Kidney epithelial cell (primary cell): ENCODE data around the gene FHOD1. TPM values are rescaled to one million over a fixed set of nuclear protein-coding genes. Genes with fewer than 3 reads are reported as not detected.

Source experiments
- DNase-seq: peaks from one replicate; pipeline ENCODE4 v3.0.0-alpha.2; 2010; ENCODE audit warnings: low read depth
- H3K27me3 ChIP-seq: 2 replicates; pipeline ENCODE4 v1.6.0; 2011; ENCODE audit warnings: low read length; ENCODE audit not compliant: control insufficient read depth, insufficient read depth
- H3K36me3 ChIP-seq: 2 replicates; pipeline ENCODE4 v1.5.1; 2011; ENCODE audit warnings: low read length; ENCODE audit not compliant: control insufficient read depth, insufficient read depth
- H3K4me3 ChIP-seq: 2 replicates; pipeline ENCODE4 v1.5.1; 2011; ENCODE audit warnings: low read depth, mild to moderate bottlenecking, control low read depth, low read length
- total RNA-seq: library from RNA; depleted of rRNA; stranded (reverse); fragments of >200 nt; gene quantifications from 2 replicates; pipeline ENCODE4 v1.2.3, GENCODE V29; 2015
- TF ChIP-seq, protein P1 (sequence below): IDR thresholded peaks from 2 replicates; pipeline ENCODE4 v1.5.1; 2011; ENCODE audit warnings: mild to moderate bottlenecking, moderate library complexity, low read length, control low read depth, inconsistent platforms; ENCODE audit not compliant: insufficient read depth, poor library complexity, severe bottlenecking

Gene FHOD1
- total RNA-seq, 1 donor from 2014 or later: 3.8 TPM

DNA sequence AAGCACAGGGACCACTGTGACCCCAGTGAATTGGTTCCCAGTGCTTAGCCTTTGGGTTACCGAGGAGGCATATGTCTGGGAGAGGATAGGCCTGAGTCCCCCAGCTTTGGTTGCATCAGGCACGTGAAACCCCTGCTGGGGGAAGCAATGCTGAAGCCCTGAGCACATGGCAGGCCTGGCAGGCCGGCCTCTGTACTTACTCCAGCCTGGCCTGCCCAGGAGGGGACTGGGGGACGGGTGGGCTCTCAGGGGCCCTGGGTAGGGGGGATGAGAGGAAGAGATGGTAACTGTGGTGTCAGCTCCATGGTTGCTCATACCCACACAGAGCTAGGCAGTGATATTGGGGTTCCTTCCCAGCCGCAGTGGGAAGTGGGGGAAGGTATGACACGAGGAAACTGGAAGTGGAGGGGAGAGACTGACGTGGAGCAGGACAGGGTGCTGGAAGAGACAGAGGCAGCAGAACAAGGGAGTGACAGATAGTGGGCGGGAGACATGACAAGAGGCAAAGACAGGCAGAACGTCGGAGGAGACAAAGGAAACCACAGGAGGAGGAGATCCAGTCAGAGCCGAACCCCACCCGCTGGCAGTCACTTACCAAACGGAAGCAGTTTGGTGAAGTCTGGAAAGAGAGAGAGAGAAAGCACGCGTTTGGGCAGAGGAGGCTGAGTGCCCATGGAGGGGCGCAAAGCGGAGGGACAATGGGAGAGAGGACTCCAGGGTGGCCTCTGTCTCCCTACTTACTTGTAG lies 11.3 kb downstream of the FHOD1 start:
- TF ChIP-seq, protein P1, sequence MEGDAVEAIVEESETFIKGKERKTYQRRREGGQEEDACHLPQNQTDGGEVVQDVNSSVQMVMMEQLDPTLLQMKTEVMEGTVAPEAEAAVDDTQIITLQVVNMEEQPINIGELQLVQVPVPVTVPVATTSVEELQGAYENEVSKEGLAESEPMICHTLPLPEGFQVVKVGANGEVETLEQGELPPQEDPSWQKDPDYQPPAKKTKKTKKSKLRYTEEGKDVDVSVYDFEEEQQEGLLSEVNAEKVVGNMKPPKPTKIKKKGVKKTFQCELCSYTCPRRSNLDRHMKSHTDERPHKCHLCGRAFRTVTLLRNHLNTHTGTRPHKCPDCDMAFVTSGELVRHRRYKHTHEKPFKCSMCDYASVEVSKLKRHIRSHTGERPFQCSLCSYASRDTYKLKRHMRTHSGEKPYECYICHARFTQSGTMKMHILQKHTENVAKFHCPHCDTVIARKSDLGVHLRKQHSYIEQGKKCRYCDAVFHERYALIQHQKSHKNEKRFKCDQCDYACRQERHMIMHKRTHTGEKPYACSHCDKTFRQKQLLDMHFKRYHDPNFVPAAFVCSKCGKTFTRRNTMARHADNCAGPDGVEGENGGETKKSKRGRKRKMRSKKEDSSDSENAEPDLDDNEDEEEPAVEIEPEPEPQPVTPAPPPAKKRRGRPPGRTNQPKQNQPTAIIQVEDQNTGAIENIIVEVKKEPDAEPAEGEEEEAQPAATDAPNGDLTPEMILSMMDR: no peak
- Histone ChIP-seq H3K27me3 (no peaks in the 10 kb centered on the region), H3K4me3 (no peak overlapping the region), H3K36me3 (peaks cover 7% of the 10 kb centered on the region)
- DNase-seq: no peak

DNA sequence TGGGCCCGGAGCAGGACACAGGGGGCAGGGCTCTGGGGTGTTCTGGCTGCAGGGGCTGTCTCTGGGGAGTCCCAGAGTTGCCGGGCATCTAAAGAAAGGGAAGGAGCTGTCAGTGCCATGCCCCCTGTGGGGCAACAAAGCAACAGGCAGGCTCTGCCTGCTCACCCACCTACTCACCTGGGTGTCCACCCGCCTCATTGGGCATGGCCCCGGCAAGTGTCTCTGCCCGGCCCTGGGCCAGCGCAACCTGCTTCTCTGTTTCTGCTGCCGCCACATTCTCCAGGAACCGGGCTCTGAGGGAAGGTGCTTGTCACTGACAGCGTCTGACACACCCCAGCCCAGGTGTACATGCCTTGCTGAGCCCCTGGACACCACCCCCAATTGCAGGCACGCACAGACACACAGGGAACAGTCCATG lies 13.1 kb downstream of the FHOD1 start:
- Histone ChIP-seq H3K27me3 (no peaks in the 10 kb centered on the region), H3K36me3 (peaks cover 8% of the 10 kb centered on the region), H3K4me3 (no peak overlapping the region)
- DNase-seq: no peak
- TF ChIP-seq, protein P1: no peak

DNA sequence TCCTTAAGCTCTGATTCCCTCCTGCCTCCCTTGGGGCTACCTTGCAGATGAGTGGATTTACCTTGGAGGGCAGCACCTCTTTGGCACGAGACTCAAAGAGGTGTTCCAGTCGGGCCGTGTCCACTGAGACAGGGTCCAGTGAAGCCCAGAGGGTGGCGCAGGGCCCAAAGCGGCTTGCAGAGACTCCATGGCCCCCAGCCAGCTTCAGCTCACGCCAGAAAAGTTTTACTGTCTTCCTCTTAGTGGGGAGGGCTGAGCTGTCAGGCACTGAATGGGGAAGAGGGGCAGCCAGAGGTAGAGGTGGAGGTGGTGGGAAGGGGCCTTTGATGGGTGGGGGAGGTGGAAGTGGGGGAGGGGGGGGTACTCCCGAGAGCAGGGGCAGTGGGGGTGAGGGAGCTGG lies 13.7 kb downstream of the FHOD1 start:
- no peaks in the 10 kb centered on the region for H3K27me3 ChIP-seq
- DNase-seq: no peak
- H3K4me3 ChIP-seq: no peak overlapping the region
- peaks cover 7% of the 10 kb centered on the region for H3K36me3 ChIP-seq
- TF ChIP-seq, protein P1: no peak

DNA sequence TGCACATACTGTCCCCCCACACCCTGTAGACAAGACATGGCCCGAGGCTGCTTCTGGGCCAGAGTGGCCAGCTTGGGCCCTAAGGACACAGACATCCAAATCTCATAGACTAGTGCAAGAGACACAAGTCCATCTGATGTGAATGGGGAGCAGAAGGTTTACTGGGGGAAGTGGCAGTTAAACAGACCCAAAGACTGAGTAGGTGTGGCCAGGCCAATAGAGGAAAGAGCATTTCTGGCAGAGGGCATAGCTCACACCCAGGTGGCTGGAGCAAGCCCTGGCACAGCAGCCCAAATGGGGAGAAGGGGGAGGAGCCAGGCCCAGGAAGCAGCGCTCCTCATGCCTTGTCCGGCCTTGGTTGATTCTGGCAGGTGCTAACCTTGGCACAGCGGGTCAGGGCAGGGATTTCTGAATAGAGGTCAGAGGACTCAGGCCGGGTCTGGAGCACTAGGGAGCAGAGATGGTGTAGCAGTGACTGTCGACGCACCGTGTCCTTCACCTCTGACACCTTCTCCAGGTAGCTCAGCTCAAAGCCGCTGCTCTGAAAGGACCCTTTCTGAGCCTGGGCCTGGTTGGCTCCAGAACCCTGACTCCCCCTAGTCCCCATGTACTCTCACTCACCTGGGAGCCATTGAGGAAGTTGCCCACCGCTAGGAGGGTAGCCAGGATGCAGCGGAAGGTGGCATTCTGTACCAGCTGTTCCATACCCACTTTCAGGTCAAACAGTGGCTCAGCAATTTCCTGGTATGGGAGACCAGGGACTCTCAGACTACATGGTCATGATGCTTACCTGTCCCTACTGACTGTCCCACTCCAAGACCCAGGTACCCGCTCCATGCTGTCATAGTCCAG lies 16.2 kb downstream of the FHOD1 start:
- H3K36me3 ChIP-seq: peaks cover 4% of the 10 kb centered on the region
- DNase-seq: no peak
- H3K27me3 ChIP-seq: no peaks in the 10 kb centered on the region
- H3K4me3 ChIP-seq: no peak overlapping the region
- TF ChIP-seq, protein P1: no peak

DNA sequence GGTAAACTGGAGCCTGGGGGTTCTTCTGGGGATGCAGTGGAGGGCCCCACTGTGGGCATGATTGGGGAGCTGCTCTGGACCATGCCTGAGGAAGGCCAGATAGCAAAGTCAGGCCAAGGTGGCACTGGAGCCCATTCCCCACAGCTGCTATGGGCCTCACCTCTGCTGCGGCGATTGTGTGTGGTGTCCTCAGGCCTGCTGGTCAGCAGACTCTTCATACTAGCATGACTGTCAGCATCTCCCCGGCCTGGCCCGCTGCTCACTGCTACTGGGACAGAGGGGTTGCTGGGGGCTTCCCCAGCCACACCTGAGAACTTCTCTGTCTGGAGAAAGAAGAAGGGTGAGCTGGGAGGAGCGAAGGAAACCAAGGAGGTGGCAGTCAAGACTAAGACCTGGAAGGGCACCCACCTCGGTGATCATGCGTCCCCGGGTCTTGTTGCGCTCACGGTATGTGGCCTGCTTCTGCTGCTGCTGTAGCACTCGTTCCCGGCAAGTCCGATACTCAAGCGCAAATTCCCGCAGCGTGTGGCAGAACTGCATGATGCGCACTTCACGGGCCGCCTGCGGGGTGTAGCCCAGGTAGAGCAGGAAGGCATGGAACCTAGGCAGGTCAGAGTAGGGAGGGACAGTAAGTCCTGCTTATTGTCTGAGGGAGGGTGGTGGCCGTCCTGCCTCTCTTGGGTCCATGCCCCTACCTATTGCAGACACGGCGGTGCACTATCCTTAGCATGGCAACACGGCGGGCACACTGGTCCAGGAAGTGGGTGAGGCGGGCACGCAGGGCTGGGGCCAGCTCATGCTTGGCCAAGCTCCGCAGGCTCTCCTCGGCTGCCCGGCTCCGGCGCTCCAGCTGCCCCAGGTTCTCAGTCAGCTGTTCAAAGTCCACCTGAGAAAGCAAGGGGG lies 17.1 kb downstream of the FHOD1 start:
- TF ChIP-seq, protein P1: no peak
- Histone ChIP-seq H3K27me3 (no peaks in the 10 kb centered on the region), H3K4me3 (no peak overlapping the region), H3K36me3 (peaks cover 4% of the 10 kb centered on the region)
- DNase-seq: no peak
